ENCODE results near the gene H2AZ1.
"Not testable (repeated sequence)": the region's sequence is repeated elsewhere in the genome, so short reads cannot be mapped to it uniquely, and the experiment has no call there.

The H2AZ1 gene

GRCh38 chr4:99971453-99972111, 21.5 kb upstream of the H2AZ1 start:
- TF ChIP-seq CTCF (conservative IDR thresholded peaks at IDR 0.05), result no peak
- no peak overlapping the region for H3K27ac ChIP-seq

GRCh38 chr4:99968330-99968729, 18.3 kb upstream of the H2AZ1 start:
- TF ChIP-seq CTCF (conservative IDR thresholded peaks at IDR 0.05), result no peak
- H3K27ac ChIP-seq, result no peak overlapping the region

- TF ChIP-seq CTCF (conservative IDR thresholded peaks at IDR 0.05), result no peak
- H3K27ac ChIP-seq, result no peak overlapping the region
These were observed 16.6 kb upstream of the H2AZ1 start for GRCh38 chr4:99966692-99967091.

DNA sequence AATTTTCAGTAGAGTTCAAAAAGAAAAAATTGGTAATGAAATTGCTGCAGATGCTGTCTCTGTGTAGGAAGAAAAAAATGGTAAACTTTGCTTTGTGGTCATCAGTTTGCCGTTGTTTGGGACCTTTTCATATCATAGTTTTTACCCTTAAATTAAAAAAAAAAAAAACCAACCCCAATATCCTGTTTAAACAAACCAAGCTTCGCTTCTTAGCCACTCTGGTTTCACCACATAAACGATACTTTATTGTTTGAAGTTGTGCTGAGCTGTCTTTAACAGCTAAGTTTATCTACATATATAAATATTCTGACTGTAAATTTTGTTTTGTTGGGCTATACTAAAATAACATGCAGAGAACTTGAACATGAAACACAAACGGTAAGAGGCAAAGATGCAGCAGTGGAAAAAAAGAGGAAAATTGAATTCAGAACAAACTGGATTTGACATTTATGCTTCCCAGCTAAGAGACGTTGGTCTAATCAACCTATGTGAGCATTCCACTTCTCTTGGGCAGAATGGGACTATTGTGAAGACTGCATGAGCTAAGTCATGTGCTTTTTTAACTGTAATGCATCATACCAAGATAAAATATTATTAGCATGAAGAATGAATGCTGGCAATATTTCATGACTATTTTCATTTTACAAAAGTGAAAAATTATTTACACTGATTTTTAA, 15.7 kb upstream of the H2AZ1 start:
- TF ChIP-seq CTCF (conservative IDR thresholded peaks at IDR 0.05), result no peak
- no peak overlapping the region for H3K27ac ChIP-seq

- TF ChIP-seq CTCF (conservative IDR thresholded peaks at IDR 0.05), result no peak
- no peak overlapping the region for H3K27ac ChIP-seq
These were observed 15.1 kb upstream of the H2AZ1 start for GRCh38 chr4:99965173-99965572.

GRCh38 chr4:99961711-99962110, 11.6 kb upstream of the H2AZ1 start:
- no peak for TF ChIP-seq CTCF (conservative IDR thresholded peaks at IDR 0.05)
- H3K27ac ChIP-seq, result no peak overlapping the region

GRCh38 chr4:99960648-99961047, 10.6 kb upstream of the H2AZ1 start:
- no peak for TF ChIP-seq CTCF (conservative IDR thresholded peaks at IDR 0.05)
- no peak overlapping the region for H3K27ac ChIP-seq

DNA sequence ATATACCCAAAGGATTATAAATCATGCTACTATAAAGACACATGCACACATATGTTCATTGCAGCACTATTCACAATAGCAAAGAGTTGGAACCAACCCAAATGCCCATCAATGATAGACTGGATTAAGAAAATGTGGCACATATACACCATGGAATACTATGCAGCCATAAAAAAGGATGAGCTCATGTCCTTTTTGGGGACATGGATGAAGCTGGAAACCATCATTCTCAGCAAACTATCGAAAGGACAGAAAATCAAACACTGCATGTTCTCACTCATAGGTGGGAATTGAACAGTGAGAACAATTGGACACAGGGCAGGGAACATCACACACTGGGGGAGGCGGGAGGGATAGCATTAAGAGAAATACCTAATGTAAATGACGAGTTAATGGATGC, 8.1 kb upstream of the H2AZ1 start:
- H3K27ac ChIP-seq, result not testable (repeated sequence)
